H9 (cell line): ENCODE measurements around the gene SLCO6A1. TPM values are rescaled to one million over a fixed set of nuclear protein-coding genes. Genes with fewer than 3 reads are reported as not detected.

Experiments
- DNase-seq: peaks from one replicate; pipeline ENCODE4 v3.0.0-alpha.2; 2017
- H2AFZ ChIP-seq: one replicate; pipeline ENCODE4 v1.6.1; 2013; ENCODE audit warnings: mild to moderate bottlenecking, low read length, control low read depth, moderate library complexity
- H2AK5ac ChIP-seq: 2 replicates; pipeline ENCODE4 v1.6.1; 2013; ENCODE audit warnings: low read length, control low read depth, mixed read lengths; ENCODE audit not compliant: insufficient read length
- H2BK120ac ChIP-seq: one replicate; pipeline ENCODE4 v1.6.1; 2013; ENCODE audit warnings: low read depth, mild to moderate bottlenecking, low read length, control low read depth, inconsistent platforms; ENCODE audit not compliant: poor library complexity, severe bottlenecking
- H2BK12ac ChIP-seq: 2 replicates; pipeline ENCODE4 v1.6.1; 2013; ENCODE audit warnings: low read length, control low read depth, mixed read lengths, low read depth; ENCODE audit not compliant: insufficient read length
- H2BK15ac ChIP-seq: 2 replicates; pipeline ENCODE4 v1.6.1; 2013; ENCODE audit warnings: low read depth, low read length, control low read depth
- H2BK20ac ChIP-seq: one replicate; pipeline ENCODE4 v1.6.1; 2013; ENCODE audit warnings: low read depth, mild to moderate bottlenecking, low read length, control low read depth, inconsistent platforms; ENCODE audit not compliant: poor library complexity, severe bottlenecking
- H2BK5ac ChIP-seq: 2 replicates; pipeline ENCODE4 v1.6.1; 2013; ENCODE audit warnings: low read length, control low read depth, mixed read lengths; ENCODE audit not compliant: insufficient read length
- H3K14ac ChIP-seq: 2 replicates; pipeline ENCODE4 v1.6.1; 2013; ENCODE audit warnings: low read length, control low read depth; ENCODE audit not compliant: insufficient read depth
- H3K18ac ChIP-seq: 2 replicates; pipeline ENCODE4 v1.6.1; 2013; ENCODE audit warnings: low read depth, mild to moderate bottlenecking, mixed read lengths, low read length, control low read depth; ENCODE audit not compliant: insufficient read length
- H3K23ac ChIP-seq: 2 replicates; pipeline ENCODE4 v1.6.1; 2013; ENCODE audit warnings: low read length, control low read depth, mixed read lengths, low read depth; ENCODE audit not compliant: insufficient read length
- H3K23me2 ChIP-seq: 2 replicates; pipeline ENCODE4 v1.6.1; 2013; ENCODE audit warnings: low read depth, mild to moderate bottlenecking, mixed read lengths, low read length, control low read depth; ENCODE audit not compliant: insufficient read length, poor library complexity, severe bottlenecking
- H3K27ac ChIP-seq: 2 replicates; pipeline ENCODE4 v1.5.1; 2013; ENCODE audit warnings: low read length, control low read depth, mixed read lengths, low read depth; ENCODE audit not compliant: insufficient read length
- H3K27me3 ChIP-seq: 2 replicates; pipeline ENCODE4 v1.6.1; 2013; ENCODE audit warnings: low read length, control low read depth, inconsistent platforms; ENCODE audit not compliant: insufficient read depth
- H3K4ac ChIP-seq: 2 replicates; pipeline ENCODE4 v1.6.1; 2013; ENCODE audit warnings: low read depth, mild to moderate bottlenecking, control low read depth, inconsistent platforms, low read length, moderate library complexity
- H3K4me1 ChIP-seq: 2 replicates; pipeline ENCODE4 v1.6.1; 2013; ENCODE audit warnings: low read length, control low read depth, inconsistent platforms; ENCODE audit not compliant: insufficient read depth
- H3K4me2 ChIP-seq: 2 replicates; pipeline ENCODE4 v1.6.1; 2013; ENCODE audit warnings: low read length, control low read depth, mixed read lengths; ENCODE audit not compliant: insufficient read length, insufficient read depth
- H3K56ac ChIP-seq: 2 replicates; pipeline ENCODE4 v1.6.1; 2013; ENCODE audit warnings: low read depth, mild to moderate bottlenecking, mixed read lengths, low read length, control low read depth; ENCODE audit not compliant: insufficient read length
- H3K79me1 ChIP-seq: 2 replicates; pipeline ENCODE4 v1.6.1; 2013; ENCODE audit warnings: low read depth, mild to moderate bottlenecking, moderate library complexity, low read length, control low read depth, inconsistent platforms; ENCODE audit not compliant: insufficient read depth, poor library complexity, severe bottlenecking
- H3K79me2 ChIP-seq: 2 replicates; pipeline ENCODE4 v1.6.1; 2013; ENCODE audit warnings: low read length, control low read depth, inconsistent platforms; ENCODE audit not compliant: insufficient read depth
- H3K9ac ChIP-seq: 2 replicates; pipeline ENCODE4 v1.6.1; 2013; ENCODE audit warnings: low read length, control low read depth, mixed read lengths; ENCODE audit not compliant: insufficient read length; ENCODE audit errors: extremely low read depth
- H3K9me3 ChIP-seq: one replicate; pipeline ENCODE4 v1.6.1; 2013; ENCODE audit warnings: low read depth, low read length, inconsistent platforms; ENCODE audit not compliant: control insufficient read depth
- H3T11ph ChIP-seq: one replicate; pipeline ENCODE4 v1.6.1; 2013; ENCODE audit warnings: mild to moderate bottlenecking, low read length, control low read depth, inconsistent platforms
- H4K20me1 ChIP-seq: one replicate; pipeline ENCODE4 v1.6.1; 2013; ENCODE audit not compliant: control insufficient read depth, insufficient read length, insufficient read depth
- H4K5ac ChIP-seq: 2 replicates; pipeline ENCODE4 v1.6.1; 2013; ENCODE audit warnings: low read depth, mild to moderate bottlenecking, mixed read lengths, low read length, control low read depth; ENCODE audit not compliant: insufficient read length
- H4K8ac ChIP-seq: replicated peaks from 2 replicates; pipeline ENCODE4 v1.6.1; 2013; ENCODE audit warnings: low read length, control low read depth, mixed read lengths, low read depth; ENCODE audit not compliant: insufficient read length
- H4K91ac ChIP-seq: 2 replicates; pipeline ENCODE4 v1.6.1; 2013; ENCODE audit warnings: low read depth, mild to moderate bottlenecking, moderate library complexity, mixed read lengths, low read length, control low read depth; ENCODE audit not compliant: insufficient read length
- H3K27ac Mint-ChIP-seq, 3 experiments: 2 replicates in 2 of 3; 3 replicates in 1 of 3; pipeline ENCODE4 v1.8.0; 2020 to 2021; ENCODE audit warnings: mixed read lengths in 3 of 3, mild to moderate bottlenecking in 1 of 3, moderate library complexity in 1 of 3
- H3K27me3 Mint-ChIP-seq: 2 replicates; pipeline ENCODE4 v1.8.0; 2021; ENCODE audit warnings: low read depth, mild to moderate bottlenecking, moderate library complexity, mixed read lengths
- H3K36me3 Mint-ChIP-seq, 3 experiments: 2 replicates in 2 of 3; 3 replicates in 1 of 3; pipeline ENCODE4 v1.8.0; 2020 to 2021; ENCODE audit warnings: low read depth in 3 of 3, mixed read lengths in 3 of 3; ENCODE audit not compliant: insufficient read depth in 1 of 3
- H3K4me1 Mint-ChIP-seq, 2 experiments: 2 replicates each; pipeline ENCODE4 v1.8.0; 2020; ENCODE audit warnings: mixed read lengths in 2 of 2
- H3K4me3 Mint-ChIP-seq, 2 experiments: 2 replicates in 1 of 2; 3 replicates in 1 of 2; pipeline ENCODE4 v1.8.0; 2020 to 2021; ENCODE audit warnings: mild to moderate bottlenecking in 2 of 2, mixed read lengths in 2 of 2, moderate library complexity in 1 of 2
- H3K9me3 Mint-ChIP-seq, 2 experiments: 2 replicates in 1 of 2; 3 replicates in 1 of 2; pipeline ENCODE4 v1.8.0; 2020; ENCODE audit warnings: mild to moderate bottlenecking in 2 of 2, mixed read lengths in 2 of 2, moderate library complexity in 1 of 2
- CTCF ChIP-seq: fragments of 200-600 bp; sonication (generic); conservative IDR thresholded peaks from 3 replicates; pipeline ENCODE4 v1.8.0; 2021; ENCODE audit warnings: antibody characterized with exemption, mild to moderate bottlenecking
- whole genome bisulfite sequencing: extraction: QIAGEN DNeasy Blood & Tissue Kit; methylation state at CpG from one replicate; pipeline ENCODE4 v1.1.7; 2013; ENCODE audit warnings: missing lambda C conversion rate, low lambda C conversion rate, mixed read lengths; ENCODE audit not compliant: insufficient read length; ENCODE audit errors: extremely low coverage; 5-methylcytosine and 5-hydroxymethylcytosine counted together
- total RNA-seq: library from RNA; stranded (reverse); gene quantifications from 2 replicates; pipeline ENCODE4 v1.2.1, GENCODE V29; 2021

Gene SLCO6A1
- total RNA-seq, 1 experiment from 2014 or later, result 0.46 TPM

- no peak overlapping the region for H3K56ac ChIP-seq
- H2BK15ac ChIP-seq, result no peak overlapping the region
- DNase-seq, result no peak
- no peak overlapping the region for H3K4me2 ChIP-seq
- H4K8ac ChIP-seq, result no peak overlapping the region
- peaks cover 4% of the 10 kb centered on the region for H3K9me3 ChIP-seq
- no peak overlapping the region for H2BK120ac ChIP-seq
- no peaks in the 10 kb centered on the region for H3K27me3 Mint-ChIP-seq
- no peak overlapping the region for H3K27ac ChIP-seq
- no peak overlapping the region for H3K23ac ChIP-seq
- H3K79me1 ChIP-seq, result no peaks in the 10 kb centered on the region
- H4K20me1 ChIP-seq, result no peaks in the 10 kb centered on the region
- no peak overlapping the region for H3K9ac ChIP-seq
- no peak overlapping the region for H2BK12ac ChIP-seq
- TF ChIP-seq CTCF, result no peak
- no peak overlapping the region for H3K4ac ChIP-seq
- H3K27me3 ChIP-seq, result no peaks in the 10 kb centered on the region
- H3K14ac ChIP-seq, result no peak overlapping the region
- H3K79me2 ChIP-seq, result no peaks in the 10 kb centered on the region
- no peak overlapping the region for H2BK5ac ChIP-seq
- no peak overlapping the region for H4K5ac ChIP-seq
- peaks cover 7 to 9% of the 10 kb centered on the region in 2 experiments for H3K4me1 Mint-ChIP-seq
- H3K23me2 ChIP-seq, result no peaks in the 10 kb centered on the region
- no peak overlapping the region for H4K91ac ChIP-seq
- no peak overlapping the region for H3K4me3 Mint-ChIP-seq
- no peak overlapping the region for H3K18ac ChIP-seq
- H3K9me3 Mint-ChIP-seq, result peaks cover 3 to 6% of the 10 kb centered on the region in 2 experiments; a peak in 1 of 5 replicates
- H2AFZ ChIP-seq, result no peak overlapping the region
- H2AK5ac ChIP-seq, result no peak overlapping the region
- no CpG with 5 or more reads among the region's 1 CpG for WGBS
- H2BK20ac ChIP-seq, result no peak overlapping the region
- peaks cover 2% of the 10 kb centered on the region; the same call in 1 of the 2 replicates for H3K4me1 ChIP-seq
- H3K36me3 Mint-ChIP-seq, result peaks cover 0 to 3% (median 0%) of the 10 kb centered on the region in 3 experiments; a peak in 2 of 7 replicates
- no peak overlapping the region for H3T11ph ChIP-seq
- H3K27ac Mint-ChIP-seq, result no peak overlapping the region; a peak in 1 of 7 replicates
These were observed 40.8 kb upstream of the SLCO6A1 start for GRCh38 chr5:102539562-102539961.
